Endothelial cell of umbilical vein (primary cell): ENCODE data around the gene SMG9.
"Not testable (repeated sequence)": the region's sequence is repeated elsewhere in the genome, so short reads cannot be mapped to it uniquely, and the experiment has no call there.

Experiments used
- CTCF ChIP-seq, 2 donors: IDR thresholded peaks; 1 replicate in 1 of 2; 2 replicates in 1 of 2; pipeline ENCODE4 v1.5.1; 2011; ENCODE audit warnings: low read length in 2 of 2, mild to moderate bottlenecking in 2 of 2, moderate library complexity in 2 of 2, control low read depth in 1 of 2, inconsistent platforms in 1 of 2, low read depth in 1 of 2; ENCODE audit not compliant: insufficient read depth in 1 of 2; ENCODE audit errors: extremely low read depth in 1 of 2
- JUN ChIP-seq: IDR thresholded peaks from 2 replicates; pipeline ENCODE4 v1.6.1; 2011; ENCODE audit warnings: borderline replicate concordance, low read depth; ENCODE audit not compliant: insufficient read length, insufficient read depth
- POLR2A ChIP-seq: IDR thresholded peaks from 2 replicates; pipeline ENCODE4 v1.6.1; 2012; ENCODE audit warnings: low read depth, mild to moderate bottlenecking, control low read depth, low read length
- POLR2AphosphoS5 ChIP-seq: IDR thresholded peaks from 2 replicates; pipeline ENCODE4 v1.6.1; 2012; ENCODE audit warnings: low read depth, mild to moderate bottlenecking, control low read depth, low read length, moderate library complexity; ENCODE audit not compliant: insufficient read depth

GRCh38 chr19:43682269-43682668 is 72.5 kb downstream of the SMG9 start:
- not testable (repeated sequence) for TF ChIP-seq CTCF (IDR thresholded peaks at IDR 0.05; ENCODE audit: extremely low read depth in 1 of 2, insufficient read depth in 1 of 2, low read depth in 1 of 2, low read length in 2 of 2); JUN; POLR2A; POLR2AphosphoS5
